ENCODE data around the gene PLA2G3. TPM values are rescaled to one million over a fixed set of nuclear protein-coding genes. Genes with fewer than 3 reads are reported as not detected.

PLA2G3 gene
- total RNA-seq, 4 donors from 2014 or later = not detected

DNA sequence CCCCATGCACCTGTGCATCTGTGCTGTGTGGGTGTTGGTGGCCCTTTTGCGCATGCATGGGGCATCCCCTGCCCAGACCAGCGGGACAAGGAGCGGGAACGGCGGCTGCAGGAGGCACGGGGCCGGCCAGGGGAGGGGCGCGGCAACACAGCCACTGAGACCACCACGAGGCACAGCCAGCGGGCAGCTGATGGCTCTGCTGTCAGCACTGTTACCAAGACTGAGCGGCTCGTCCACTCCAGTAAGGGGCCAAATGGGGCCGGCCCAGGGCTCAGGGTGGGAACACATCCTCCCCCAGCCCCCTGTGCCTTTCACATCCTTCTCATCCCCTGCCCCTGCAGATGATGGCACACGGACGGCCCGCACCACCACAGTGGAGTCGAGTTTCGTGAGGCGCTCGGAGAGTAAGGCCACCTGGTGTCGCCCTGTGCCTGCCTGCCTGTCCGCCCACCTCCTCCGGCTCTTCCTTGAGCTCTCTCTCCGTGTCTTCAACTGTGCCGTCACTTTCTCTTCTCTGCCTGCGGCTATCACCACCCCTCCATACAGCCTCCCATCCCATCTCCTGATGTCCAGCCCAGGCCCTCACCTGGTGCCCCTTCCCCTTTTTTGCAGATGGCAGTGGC, 43.5 kb downstream of the PLA2G3 start:
- Histone ChIP-seq H3K27ac (replicated peaks in 1 of 4) (peak overlapping the region; percentile 98 to 99 (median 99)), H3K27me3 (no peaks in the 10 kb centered on the region), H3K4me3 (peak overlapping the region; percentile 0 to 60 (median 14)), H3K36me3 (peaks cover 78 to 100% (median 98%) of the 10 kb centered on the region in 4 donors), H3K4me1 (peaks cover 62 to 100% (median 95%) of the 10 kb centered on the region in 4 donors), H3K9me3 (no peaks in the 10 kb centered on the region)
- intact Hi-C loops (cut with DNase I) = no loop called here
- TF ChIP-seq, protein P1, sequence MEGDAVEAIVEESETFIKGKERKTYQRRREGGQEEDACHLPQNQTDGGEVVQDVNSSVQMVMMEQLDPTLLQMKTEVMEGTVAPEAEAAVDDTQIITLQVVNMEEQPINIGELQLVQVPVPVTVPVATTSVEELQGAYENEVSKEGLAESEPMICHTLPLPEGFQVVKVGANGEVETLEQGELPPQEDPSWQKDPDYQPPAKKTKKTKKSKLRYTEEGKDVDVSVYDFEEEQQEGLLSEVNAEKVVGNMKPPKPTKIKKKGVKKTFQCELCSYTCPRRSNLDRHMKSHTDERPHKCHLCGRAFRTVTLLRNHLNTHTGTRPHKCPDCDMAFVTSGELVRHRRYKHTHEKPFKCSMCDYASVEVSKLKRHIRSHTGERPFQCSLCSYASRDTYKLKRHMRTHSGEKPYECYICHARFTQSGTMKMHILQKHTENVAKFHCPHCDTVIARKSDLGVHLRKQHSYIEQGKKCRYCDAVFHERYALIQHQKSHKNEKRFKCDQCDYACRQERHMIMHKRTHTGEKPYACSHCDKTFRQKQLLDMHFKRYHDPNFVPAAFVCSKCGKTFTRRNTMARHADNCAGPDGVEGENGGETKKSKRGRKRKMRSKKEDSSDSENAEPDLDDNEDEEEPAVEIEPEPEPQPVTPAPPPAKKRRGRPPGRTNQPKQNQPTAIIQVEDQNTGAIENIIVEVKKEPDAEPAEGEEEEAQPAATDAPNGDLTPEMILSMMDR (IDR thresholded peaks at IDR 0.05) = peak in 1 of 3 experiments; percentile 5
- TF ChIP-seq EP300 (IDR thresholded peaks at IDR 0.05) (no peak), POLR2AphosphoS5 (IDR thresholded peaks at IDR 0.05) (peak in 1 of 2 donors; percentile 32), POLR2A (IDR thresholded peaks at IDR 0.05; ENCODE audit: low read depth) (no peak)
- WGBS = 75% methylated on average over 25 of the region's 27 CpGs
- no peak for DNase-seq (ENCODE audit: extremely low spot score)

DNA sequence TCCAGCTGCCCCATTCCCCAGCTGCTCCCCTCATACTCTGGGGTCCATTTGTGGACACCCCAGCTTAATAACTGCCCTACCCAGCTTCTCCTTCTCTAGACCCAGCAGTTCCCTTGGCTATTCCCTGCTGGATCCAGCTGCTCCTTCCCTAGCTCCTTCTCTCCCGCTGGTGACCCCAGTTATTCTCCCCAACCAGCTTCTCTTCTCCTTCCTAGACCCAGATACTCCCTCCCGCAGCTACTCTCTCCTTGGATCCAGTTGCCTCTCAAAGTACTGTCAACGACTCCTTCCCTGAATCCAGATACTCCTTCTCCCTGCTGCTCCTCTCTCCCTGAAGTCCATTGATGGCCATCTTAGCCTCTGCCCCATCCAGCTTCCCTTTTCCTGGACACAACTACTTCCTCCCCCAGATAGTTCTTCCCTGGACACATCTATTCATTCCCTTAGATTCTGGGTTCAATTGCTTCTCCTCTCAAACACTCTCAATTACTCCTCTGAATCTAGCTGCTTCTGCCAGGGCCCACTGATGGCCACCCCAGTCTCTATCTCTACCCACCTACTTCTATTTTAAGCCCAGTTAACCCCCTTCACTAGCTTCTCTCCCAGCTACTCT, 44.6 kb downstream of the PLA2G3 start:
- no peaks in the 10 kb centered on the region for H3K27me3 ChIP-seq
- peaks cover 61 to 98% (median 85%) of the 10 kb centered on the region in 4 donors for H3K4me1 ChIP-seq
- intact Hi-C loops (cut with DNase I) = no loop called here
- peak overlapping the region in 3 of 4 donors; percentile 60 to 82 (median 65) for H3K4me3 ChIP-seq
- WGBS = 57% methylated on average over 3 of the region's 3 CpGs
- peak overlapping the region; percentile 98 to 99 (median 99) for H3K27ac ChIP-seq (replicated peaks in 1 of 4)
- no peak for DNase-seq (ENCODE audit: extremely low spot score)
- TF ChIP-seq, protein P1 (IDR thresholded peaks at IDR 0.05) = no peak
- no peak for TF ChIP-seq POLR2A (IDR thresholded peaks at IDR 0.05; ENCODE audit: low read depth)
- no peak for TF ChIP-seq POLR2AphosphoS5 (IDR thresholded peaks at IDR 0.05)
- no peak for TF ChIP-seq EP300 (IDR thresholded peaks at IDR 0.05)
- H3K36me3 ChIP-seq = peaks cover 74 to 100% (median 99%) of the 10 kb centered on the region in 4 donors
- H3K9me3 ChIP-seq = no peaks in the 10 kb centered on the region

DNA sequence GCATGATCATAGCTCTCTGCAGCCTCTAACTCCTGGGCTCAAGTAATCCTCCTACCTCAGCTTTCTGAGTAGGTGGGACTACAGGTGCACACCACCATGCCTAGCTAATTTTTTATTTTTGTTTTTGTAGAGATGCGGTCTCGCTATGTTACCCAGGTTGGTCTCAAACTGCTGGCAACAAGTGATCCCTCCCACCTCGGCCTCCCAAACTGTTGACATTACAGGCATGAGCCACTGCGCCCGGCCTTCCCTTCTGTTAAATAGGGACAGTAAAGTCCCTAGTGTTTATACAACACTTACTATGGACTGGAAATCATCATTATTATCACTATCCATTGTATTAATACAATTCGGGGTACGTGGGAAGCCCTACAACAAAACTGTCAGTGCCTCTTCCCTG, 45.6 kb downstream of the PLA2G3 start:
- Histone ChIP-seq H3K36me3 (peaks cover 69 to 100% (median 99%) of the 10 kb centered on the region in 4 donors), H3K27me3 (no peaks in the 10 kb centered on the region), H3K27ac (replicated peaks in 1 of 4) (peak overlapping the region; percentile 98 to 99 (median 99)), H3K4me3 (peak overlapping the region; percentile 58 to 82 (median 62)), H3K4me1 (peaks cover 59 to 93% (median 78%) of the 10 kb centered on the region in 4 donors), H3K9me3 (no peaks in the 10 kb centered on the region)
- WGBS = 60% methylated on average over 7 of the region's 7 CpGs
- TF ChIP-seq POLR2A (IDR thresholded peaks at IDR 0.05; ENCODE audit: low read depth) = no peak
- no peak for DNase-seq (ENCODE audit: extremely low spot score)
- intact Hi-C loops (cut with DNase I) = no loop called here

DNA sequence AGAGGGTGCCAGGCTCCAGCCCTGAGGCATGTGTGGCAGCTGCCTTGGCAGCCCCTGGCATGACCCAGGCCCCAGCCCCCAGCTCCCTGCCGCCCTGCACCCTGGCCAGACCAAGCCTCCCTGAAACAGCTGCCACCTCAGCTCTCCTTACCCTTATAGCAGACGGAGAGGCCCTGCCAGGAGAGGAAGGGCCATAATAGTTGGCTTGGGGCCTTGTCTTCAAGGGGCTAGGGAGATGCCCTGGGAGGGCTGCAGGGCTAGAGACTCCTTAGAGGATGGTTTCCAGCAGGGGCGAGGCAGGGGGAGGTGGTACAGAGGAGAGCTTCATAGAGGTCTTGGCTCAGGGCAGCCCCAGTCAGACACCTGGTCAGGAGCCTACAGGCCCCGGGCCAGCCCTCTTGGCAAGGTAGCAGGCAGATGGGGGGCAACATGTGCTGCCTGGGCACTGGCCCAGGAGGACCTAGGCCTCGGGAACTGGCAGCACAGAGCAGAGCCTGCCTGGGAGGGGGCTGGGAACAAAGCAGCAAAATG, 46.2 kb downstream of the PLA2G3 start:
- DNase-seq (ENCODE audit: extremely low spot score) = no peak
- Histone ChIP-seq H3K27me3 (no peaks in the 10 kb centered on the region), H3K4me3 (peak overlapping the region; percentile 58 to 82 (median 62)), H3K36me3 (peaks cover 67 to 100% (median 99%) of the 10 kb centered on the region in 4 donors), H3K9me3 (no peaks in the 10 kb centered on the region), H3K27ac (replicated peaks in 1 of 4) (peak overlapping the region; percentile 98 to 99 (median 99)), H3K4me1 (peaks cover 59 to 93% (median 78%) of the 10 kb centered on the region in 4 donors)
- 69% methylated on average over 3 of the region's 5 CpGs for WGBS
- intact Hi-C loops (cut with DNase I) = no loop called here
- no peak for TF ChIP-seq POLR2A (IDR thresholded peaks at IDR 0.05; ENCODE audit: low read depth)
- TF ChIP-seq POLR2AphosphoS5 (IDR thresholded peaks at IDR 0.05) = peak; percentile 37 to 73

DNA sequence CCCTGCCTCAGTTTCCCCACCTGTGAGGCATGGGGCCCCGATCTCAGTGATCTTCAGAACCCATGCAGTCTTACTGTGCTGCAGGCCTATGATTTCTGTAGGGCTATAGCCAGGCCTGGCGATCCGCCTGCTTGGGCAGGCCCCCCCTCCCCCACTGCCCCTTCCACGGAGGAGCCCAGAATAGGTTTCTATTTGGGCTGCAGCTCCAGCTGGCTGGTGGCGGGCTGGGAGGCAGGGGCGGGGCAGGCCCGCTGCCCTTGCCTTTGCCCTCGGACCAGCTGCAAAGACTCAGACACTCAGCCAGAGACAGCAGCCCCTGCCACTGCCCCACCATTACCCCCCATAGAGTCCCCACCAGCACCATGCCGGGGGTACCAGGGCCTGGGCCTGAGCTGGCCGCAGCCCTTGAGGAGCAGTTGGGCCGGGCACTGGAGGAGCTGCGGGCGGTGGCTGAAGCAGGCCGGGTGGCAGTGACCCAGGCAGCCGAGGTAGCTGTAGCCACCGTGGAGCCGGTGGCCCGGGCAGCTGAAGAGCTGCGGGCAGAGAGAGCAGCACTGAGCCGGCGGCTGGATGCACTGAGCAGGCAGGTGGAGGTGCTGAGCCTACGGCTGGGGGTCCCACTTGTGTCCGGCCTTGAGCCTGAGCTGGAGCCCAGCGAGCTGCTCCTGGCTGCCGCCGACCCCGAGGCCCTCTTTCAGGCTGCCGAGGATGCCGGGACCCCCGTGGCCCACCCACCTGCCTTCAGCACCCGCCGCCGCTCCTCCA, 47.0 kb downstream of the PLA2G3 start:
- no peak for DNase-seq (ENCODE audit: extremely low spot score)
- peaks cover 68 to 100% (median 100%) of the 10 kb centered on the region in 4 donors for H3K36me3 ChIP-seq
- peak overlapping the region; percentile 98 to 99 (median 99) for H3K27ac ChIP-seq (replicated peaks in 1 of 4)
- intact Hi-C loops (cut with DNase I) = no loop called here
- 62% methylated on average over 11 of the region's 33 CpGs for WGBS
- H3K4me1 ChIP-seq = peaks cover 59 to 93% (median 78%) of the 10 kb centered on the region in 4 donors
- no peak for TF ChIP-seq EP300 (IDR thresholded peaks at IDR 0.05)
- no peak for TF ChIP-seq POLR2A (IDR thresholded peaks at IDR 0.05; ENCODE audit: low read depth)
- TF ChIP-seq POLR2AphosphoS5 (IDR thresholded peaks at IDR 0.05) = peak; percentile 74 to 83
- TF ChIP-seq, protein P1 (IDR thresholded peaks at IDR 0.05) = no peak
- H3K4me3 ChIP-seq = peak overlapping the region; percentile 58 to 82 (median 62)
- no peaks in the 10 kb centered on the region for H3K9me3 ChIP-seq
- H3K27me3 ChIP-seq = no peaks in the 10 kb centered on the region

Data from esophagus muscularis mucosa (tissue), 4 donors.